H1 (cell line): Measurements from ENCODE around the gene CACNA2D1. TPM values are rescaled to one million over a fixed set of nuclear protein-coding genes. Genes with fewer than 3 reads are reported as not detected.

Source experiments
- BCL11A ChIP-seq, 2 experiments: IDR thresholded peaks; one replicate each; pipeline ENCODE4 v1.6.1; 2011; ENCODE audit warnings: low read depth in 2 of 2, low read length in 2 of 2, mild to moderate bottlenecking in 2 of 2
- CTCF ChIP-seq, 3 experiments: IDR thresholded peaks; 1 replicate in 2 of 3; 2 replicates in 1 of 3; pipeline versions ENCODE4 v1.5.1 to v1.6.1; 2011; ENCODE audit warnings: low read length in 3 of 3, mild to moderate bottlenecking in 3 of 3, inconsistent platforms in 2 of 3, low read depth in 1 of 3, moderate library complexity in 1 of 3; ENCODE audit not compliant: insufficient read depth in 1 of 3; ENCODE audit errors: control extremely low read depth in 1 of 3
- EP300 ChIP-seq, 2 experiments: IDR thresholded peaks; 1 replicate in 1 of 2; 2 replicates in 1 of 2; pipeline ENCODE4 v1.6.1; 2011 to 2012; ENCODE audit warnings: low read depth in 2 of 2, low read length in 2 of 2, mild to moderate bottlenecking in 2 of 2, borderline replicate concordance in 1 of 2, inconsistent platforms in 1 of 2, moderate library complexity in 1 of 2
- PHF8 ChIP-seq: fragments of 200-600 bp; sonication (generic); conservative IDR thresholded peaks from 2 replicates; pipeline ENCODE4 v1.7.1; 2012; ENCODE audit warnings: low read depth, mild to moderate bottlenecking, inconsistent platforms, low read length, moderate library complexity
- SAP30 ChIP-seq: fragments of 300-600 bp; sonication (generic); IDR thresholded peaks from 2 replicates; pipeline ENCODE4 v1.7.1; 2012; ENCODE audit warnings: low read length, moderate library complexity, mild to moderate bottlenecking, inconsistent platforms; ENCODE audit not compliant: insufficient read depth, insufficient replicate concordance
- polyA plus RNA-seq, 7 experiments: library from polyadenylated mRNA; depleted of rRNA in 3 of 7; stranded (reverse) in 5 of 7; unstranded in 2 of 7; fragments of >200 nt in 5 of 7; fragments of 200-250 nt in 2 of 7; gene quantifications; 1 replicate in 5 of 7; 2 replicates in 1 of 7; 4 replicates in 1 of 7; pipeline versions ENCODE4 v1.2.1 to v1.2.3, GENCODE V29; 2011 to 2013; ENCODE audit warnings: missing spikeins in 2 of 7, mixed read lengths in 2 of 7
- total RNA-seq: library from RNA; stranded (reverse); fragmentation: NEBNext Ultra II Directional; extraction: Animal tissue kit (Norgen Biotek cat#: 25700); gene quantifications from 2 replicates; pipeline ENCODE4 v1.2.1, GENCODE V29; 2021

The CACNA2D1 gene
- total and polyA plus RNA-seq, 2 of the 8 experiments (the other 6 are each of a cell fraction or from before 2014, with no cell fraction given), result 4.3 to 27.3 TPM

- TF ChIP-seq SAP30 (no peak), BCL11A (IDR thresholded peaks at IDR 0.05; ENCODE audit: low read depth in 2 of 2, low read length in 2 of 2) (no peak), EP300 (IDR thresholded peaks at IDR 0.05; ENCODE audit: borderline replicate concordance in 1 of 2, low read depth in 2 of 2, low read length in 2 of 2) (no peak), PHF8 (no peak), CTCF (IDR thresholded peaks at IDR 0.05; ENCODE audit: control extremely low read depth in 1 of 3, insufficient read depth in 1 of 3, low read depth in 1 of 3, low read length in 3 of 3) (no peak)
These were observed 168.9 kb downstream of the CACNA2D1 start (continued) for GRCh38 chr7:82274681-82275080.
